Activated CD4-positive, alpha-beta memory T cell treated with anti-CD3 and anti-CD28 coated beads, Interleukin-2, amount 10 ng/mL, durations not matched to agents 7 days and 5 days (primary cell): ENCODE measurements around the gene PIK3C2B. TPM values are rescaled to one million over a fixed set of nuclear protein-coding genes. Genes with fewer than 3 reads are reported as not detected.

Source experiments
- CTCF ChIA-PET: fragments of 350-600 bp; sonication (Branson Sonifier 250); formaldehyde crosslinking; loops from one replicate; lab custom pipeline; 2021; ENCODE audit warnings: antibody characterized with exemption, inconsistent platforms; lab: Charles Lee
- POLR2A ChIA-PET: fragments of 350-600 bp; sonication (Branson Sonifier 250); formaldehyde crosslinking; loops from one replicate; lab custom pipeline; 2021; ENCODE audit warnings: antibody characterized with exemption; lab: Charles Lee
- DNase-seq: peaks from one replicate; pipeline ENCODE4 v3.0.0-alpha.2; 2020
- H3K27ac Mint-ChIP-seq: one replicate; pipeline ENCODE4 v1.8.0; 2021; ENCODE audit warnings: mild to moderate bottlenecking, mixed read lengths
- H3K27me3 Mint-ChIP-seq: one replicate; pipeline ENCODE4 v1.8.0; 2021; ENCODE audit warnings: mixed read lengths
- H3K36me3 Mint-ChIP-seq: one replicate; pipeline ENCODE4 v1.8.0; 2021; ENCODE audit warnings: low read depth, mixed read lengths
- H3K4me1 Mint-ChIP-seq: one replicate; pipeline ENCODE4 v1.8.0; 2021; ENCODE audit warnings: mixed read lengths
- H3K4me3 Mint-ChIP-seq: one replicate; pipeline ENCODE4 v1.8.0; 2021; ENCODE audit warnings: mild to moderate bottlenecking, mixed read lengths
- H3K9me3 Mint-ChIP-seq: one replicate; pipeline ENCODE4 v1.8.0; 2021; ENCODE audit warnings: mixed read lengths
- total RNA-seq, 2 experiments: library from RNA; stranded (reverse); gene quantifications; one replicate each; pipeline ENCODE4 v1.2.3, GENCODE V29; 2021

The PIK3C2B gene
- total RNA-seq, 2 experiments from 2014 or later: 31.0 to 32.0 TPM

DNA sequence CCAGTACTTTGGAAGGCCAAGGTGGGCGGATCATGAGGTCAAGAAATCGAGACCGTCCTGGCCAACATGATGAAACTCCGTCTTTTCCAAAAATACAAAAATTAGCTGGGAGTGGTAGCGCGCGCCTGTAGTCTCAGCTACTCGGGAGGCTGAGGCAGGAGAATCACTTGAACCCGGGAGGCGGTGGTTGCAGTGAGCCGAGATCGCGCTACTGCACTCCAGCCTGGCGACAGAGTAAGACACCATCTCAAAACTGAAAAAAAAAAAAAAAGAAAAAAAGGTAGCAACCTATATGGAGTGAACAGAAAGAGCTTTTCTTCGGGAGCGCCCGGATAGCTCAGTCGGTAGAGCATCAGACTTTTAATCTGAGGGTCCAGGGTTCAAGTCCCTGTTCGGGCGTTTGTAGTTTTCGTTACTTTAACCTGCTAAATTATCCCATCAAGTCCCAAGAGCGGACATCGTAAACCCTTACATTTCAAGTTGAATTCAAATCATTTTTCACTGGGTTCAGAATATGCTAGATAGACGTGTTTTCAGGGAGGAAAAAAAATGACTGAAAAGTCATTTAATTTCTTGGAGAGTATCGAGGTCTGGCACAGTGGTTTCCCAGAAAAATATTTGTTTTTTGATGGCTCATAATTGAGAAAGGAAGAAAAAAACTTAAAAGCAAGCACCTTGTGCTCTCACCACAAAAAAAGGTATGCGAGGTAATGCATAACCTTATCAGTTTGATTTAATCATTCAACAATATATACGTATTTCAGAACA, 11.8 kb upstream of the PIK3C2B start:
- Mint-ChIP-seq H3K9me3 (no peaks in the 10 kb centered on the region), H3K4me1 (peaks cover 37% of the 10 kb centered on the region), H3K36me3 (peaks cover 7% of the 10 kb centered on the region), H3K4me3 (peak overlapping the region; percentile 84), H3K27ac (peak overlapping the region; percentile 98), H3K27me3 (no peaks in the 10 kb centered on the region)
- ChIA-PET POLR2A (interaction anchor here (0.7 to 4.4 kb wide), 18 partner anchors 8 to 96 kb away, joined by 3 to 140 read pairs (median 6); partner anchors contain the start of genes MDM4 and PIK3C2B), CTCF (interaction anchor here (0.8 to 19.8 kb wide), 21 partner anchors 9 to 301 kb away, joined by 3 to 519 read pairs (median 6); partner anchors contain the start of genes MDM4 and PIK3C2B)
- peak; percentile 82 for DNase-seq

DNA sequence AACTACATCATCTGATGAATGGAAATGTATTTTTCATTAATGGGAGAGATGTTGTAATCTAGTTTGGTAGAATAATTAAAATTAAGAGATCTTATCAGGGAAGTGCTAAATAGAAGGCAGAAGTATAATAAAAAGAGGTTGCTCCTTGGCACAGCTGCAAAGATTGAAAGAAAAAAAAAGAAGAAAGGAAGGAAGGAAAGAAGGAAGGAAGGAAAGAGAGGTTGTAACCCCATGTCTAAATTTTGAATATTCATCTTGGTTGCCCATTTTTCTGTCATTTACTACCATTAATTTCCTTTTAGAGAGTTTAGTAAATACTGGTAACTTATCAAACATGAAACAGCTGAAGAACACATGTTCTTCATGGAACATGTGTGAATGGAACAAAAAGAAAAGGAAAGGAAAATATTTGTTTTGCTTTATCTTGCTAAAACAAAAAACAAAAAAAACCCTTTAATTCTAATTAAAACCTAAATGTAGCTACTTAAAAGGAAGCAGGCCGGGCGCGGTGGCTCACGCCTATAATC, 11.1 kb upstream of the PIK3C2B start:
- ChIA-PET POLR2A (interaction anchor here (0.7 to 4.4 kb wide), 14 partner anchors 8 to 95 kb away, joined by 3 to 140 read pairs (median 5); partner anchors contain the start of genes MDM4 and PIK3C2B), CTCF (interaction anchor here (0.8 to 19.8 kb wide), 19 partner anchors 8 to 301 kb away, joined by 3 to 519 read pairs (median 6); partner anchors contain the start of genes MDM4 and PIK3C2B)
- no peaks in the 10 kb centered on the region for H3K9me3 Mint-ChIP-seq
- DNase-seq: no peak
- H3K4me3 Mint-ChIP-seq: peak overlapping the region; percentile 84
- peak overlapping the region; percentile 98 for H3K27ac Mint-ChIP-seq
- H3K27me3 Mint-ChIP-seq: no peaks in the 10 kb centered on the region
- H3K4me1 Mint-ChIP-seq: peaks cover 34% of the 10 kb centered on the region
- peaks cover 7% of the 10 kb centered on the region for H3K36me3 Mint-ChIP-seq

GRCh38 chr1:204503913-204504519, 9.4 kb upstream of the PIK3C2B start:
- Mint-ChIP-seq H3K27me3 (no peaks in the 10 kb centered on the region), H3K27ac (no peak overlapping the region), H3K9me3 (no peaks in the 10 kb centered on the region), H3K4me3 (no peak overlapping the region), H3K36me3 (peaks cover 7% of the 10 kb centered on the region), H3K4me1 (peaks cover 43% of the 10 kb centered on the region)
- ChIA-PET CTCF (interaction anchor here (0.8 to 19.8 kb wide), 19 partner anchors 9 to 303 kb away, joined by 3 to 519 read pairs (median 9); partner anchors contain the start of genes MDM4 and PIK3C2B), POLR2A (interaction anchor here (1.5 to 4.0 kb wide), 4 partner anchors 10 to 66 kb away, joined by 4 to 44 read pairs (median 16); partner anchors contain the start of genes MDM4 and PIK3C2B)
- DNase-seq: no peak

- Mint-ChIP-seq H3K27me3 (no peaks in the 10 kb centered on the region), H3K36me3 (peaks cover 7% of the 10 kb centered on the region), H3K4me3 (no peak overlapping the region), H3K9me3 (no peaks in the 10 kb centered on the region), H3K4me1 (peaks cover 45% of the 10 kb centered on the region), H3K27ac (no peak overlapping the region)
- POLR2A ChIA-PET: interaction anchor here (0.7 to 3.3 kb wide), 6 partner anchors 9 to 72 kb away, joined by 3 to 21 read pairs (median 5); partner anchors contain the start of genes MDM4 and PIK3C2B
- CTCF ChIA-PET: interaction anchor here (0.7 to 19.8 kb wide), 25 partner anchors 9 to 304 kb away, joined by 3 to 519 read pairs (median 6); partner anchors contain the start of genes MDM4 and PIK3C2B
- DNase-seq: no peak
Observed at GRCh38 chr1:204503122-204503912, 8.7 kb upstream of the PIK3C2B start.

GRCh38 chr1:204502241-204502640, 7.6 kb upstream of the PIK3C2B start:
- H3K27ac Mint-ChIP-seq: no peak overlapping the region
- ChIA-PET POLR2A (interaction anchor here (1.4 to 3.3 kb wide), 3 partner anchors 10 to 55 kb away, joined by 5 to 21 read pairs (median 11); partner anchors contain the start of gene MDM4), CTCF (interaction anchor here (1.3 to 19.8 kb wide), 16 partner anchors 8 to 305 kb away, joined by 4 to 519 read pairs (median 9); partner anchors contain the start of genes MDM4 and PIK3C2B)
- no peaks in the 10 kb centered on the region for H3K9me3 Mint-ChIP-seq
- peaks cover 39% of the 10 kb centered on the region for H3K4me1 Mint-ChIP-seq
- no peak for DNase-seq
- no peaks in the 10 kb centered on the region for H3K27me3 Mint-ChIP-seq
- peaks cover 7% of the 10 kb centered on the region for H3K36me3 Mint-ChIP-seq
- H3K4me3 Mint-ChIP-seq: no peak overlapping the region

DNA sequence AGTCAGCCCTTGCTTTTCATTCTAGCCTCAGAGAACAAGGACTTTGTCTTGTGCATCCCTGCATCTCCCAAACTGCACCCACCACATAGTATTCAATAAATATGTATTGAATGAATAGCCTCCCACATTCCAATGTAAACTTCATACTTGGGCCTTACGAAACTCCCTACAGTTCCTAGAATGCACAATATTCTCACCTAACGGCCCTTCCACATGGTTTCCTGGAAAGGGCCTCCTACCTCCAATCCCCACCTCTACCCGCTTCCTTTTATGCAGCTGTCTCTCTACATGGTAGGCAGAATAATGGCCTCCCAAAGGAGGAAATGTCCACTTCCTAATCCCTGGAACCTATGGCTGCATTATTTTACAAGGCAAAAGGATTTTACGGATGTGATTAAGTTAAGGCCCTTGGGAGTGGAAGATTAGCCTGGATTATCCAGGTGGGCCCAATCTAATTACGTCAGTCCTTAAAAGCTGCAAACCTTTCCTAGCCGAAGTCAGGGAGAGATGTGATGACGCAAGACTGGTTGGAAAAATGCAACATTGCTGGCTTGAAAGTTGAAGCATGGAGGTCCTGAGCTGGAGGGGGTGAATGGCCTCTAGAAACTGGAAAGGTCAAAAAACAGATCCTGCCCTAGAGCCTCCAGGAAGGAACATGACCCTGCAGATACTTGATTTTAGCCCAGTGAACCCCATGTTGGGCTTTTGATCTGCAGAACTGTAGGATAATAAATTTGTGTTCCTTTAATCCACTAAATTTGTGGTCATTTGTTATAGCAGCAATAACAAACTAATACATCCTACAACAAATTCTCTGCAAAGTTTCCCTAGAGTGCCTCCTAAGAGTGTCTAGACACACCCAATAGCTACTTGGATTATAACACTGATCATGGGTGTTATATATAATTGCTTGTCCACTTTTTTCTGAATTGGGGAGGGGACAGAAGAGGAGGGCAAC, 5.2 kb upstream of the PIK3C2B start:
- no peaks in the 10 kb centered on the region for H3K36me3 Mint-ChIP-seq
- no peaks in the 10 kb centered on the region for H3K9me3 Mint-ChIP-seq
- DNase-seq: no peak
- H3K27ac Mint-ChIP-seq: no peak overlapping the region
- POLR2A ChIA-PET: interaction anchor here (0.8 to 1.9 kb wide), 7 partner anchors 14 to 102 kb away, joined by 3 to 5 read pairs (median 3); partner anchors contain the start of gene MDM4
- CTCF ChIA-PET: interaction anchor here (1.9 to 19.8 kb wide), 4 partner anchors 50 to 101 kb away, joined by 9 to 519 read pairs (median 204); no protein-coding TSS in a partner anchor
- no peaks in the 10 kb centered on the region for H3K27me3 Mint-ChIP-seq
- H3K4me1 Mint-ChIP-seq: peaks cover 35% of the 10 kb centered on the region
- no peak overlapping the region for H3K4me3 Mint-ChIP-seq

GRCh38 chr1:204498981-204499380, 4.4 kb upstream of the PIK3C2B start:
- no peak overlapping the region for H3K4me3 Mint-ChIP-seq
- H3K4me1 Mint-ChIP-seq: peaks cover 32% of the 10 kb centered on the region
- no peak for DNase-seq
- CTCF ChIA-PET: interaction anchor here (0.6 to 19.8 kb wide), 5 partner anchors 13 to 100 kb away, joined by 3 to 519 read pairs (median 5); no protein-coding TSS in a partner anchor
- no peaks in the 10 kb centered on the region for H3K9me3 Mint-ChIP-seq
- no peaks in the 10 kb centered on the region for H3K36me3 Mint-ChIP-seq
- no peak overlapping the region for H3K27ac Mint-ChIP-seq
- H3K27me3 Mint-ChIP-seq: no peaks in the 10 kb centered on the region
- POLR2A ChIA-PET: interaction anchor here (1.2 to 1.9 kb wide), 5 partner anchors 7 to 80 kb away, joined by 3 to 6 read pairs (median 3); partner anchors contain the start of gene MDM4

- Mint-ChIP-seq H3K9me3 (no peaks in the 10 kb centered on the region), H3K4me3 (peak overlapping the region; percentile 88), H3K36me3 (peaks cover 3% of the 10 kb centered on the region), H3K4me1 (peaks cover 50% of the 10 kb centered on the region), H3K27me3 (no peaks in the 10 kb centered on the region), H3K27ac (peak overlapping the region; percentile 23)
- no peak for DNase-seq
- ChIA-PET POLR2A (interaction anchor here (0.9 to 4.4 kb wide), 4 partner anchors 10 to 87 kb away, joined by 4 to 57 read pairs (median 30); no protein-coding TSS in a partner anchor), CTCF (interaction anchor here (1.7 to 19.8 kb wide), 4 partner anchors 10 to 97 kb away, joined by 5 to 519 read pairs (median 205); no protein-coding TSS in a partner anchor)
Observed at GRCh38 chr1:204495777-204496176, 1.2 kb upstream of the PIK3C2B start.

DNA sequence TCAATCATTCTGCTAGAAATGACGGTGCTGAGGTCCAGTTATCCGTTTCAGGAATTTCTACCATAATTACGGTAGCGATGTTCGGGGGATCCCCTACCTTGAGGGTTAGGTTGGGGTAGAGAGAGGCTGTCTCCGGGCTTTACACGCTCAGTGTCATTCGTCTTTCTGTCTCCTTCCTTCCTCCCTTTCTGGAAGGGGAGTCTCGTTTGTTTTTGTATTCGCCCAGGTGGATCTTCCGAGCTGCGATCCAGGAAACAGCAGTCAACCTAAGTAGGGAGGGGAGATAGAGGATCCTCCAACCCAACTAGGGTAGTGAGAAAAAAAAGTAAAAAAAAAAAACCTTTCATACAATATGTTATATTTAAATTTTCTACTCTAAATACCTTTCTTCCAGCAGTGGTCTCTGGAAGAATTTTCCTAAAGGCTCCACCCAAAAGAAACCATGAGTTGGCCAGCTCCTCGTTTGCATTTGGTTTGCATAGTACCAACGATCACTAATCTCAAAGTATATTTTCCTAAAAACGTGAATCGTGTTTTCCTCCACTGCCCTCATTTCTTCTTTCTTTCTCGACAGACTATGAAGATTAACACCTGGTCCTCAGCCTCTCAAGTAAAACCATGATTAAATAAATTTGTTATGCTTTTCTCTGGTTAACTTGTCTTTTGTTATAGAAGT, 611 bp upstream of the PIK3C2B start:
- Mint-ChIP-seq H3K36me3 (peaks cover 3% of the 10 kb centered on the region), H3K4me1 (peaks cover 56% of the 10 kb centered on the region), H3K27me3 (no peaks in the 10 kb centered on the region), H3K9me3 (no peaks in the 10 kb centered on the region), H3K4me3 (peak overlapping the region; percentile 88), H3K27ac (peak overlapping the region; percentile 81)
- POLR2A ChIA-PET: interaction anchor here (0.5 to 4.4 kb wide), 18 partner anchors 8 to 88 kb away, joined by 3 to 57 read pairs (median 5); partner anchors contain the start of gene MDM4
- CTCF ChIA-PET: interaction anchor here (1.0 to 19.8 kb wide), 13 partner anchors 8 to 312 kb away, joined by 3 to 519 read pairs (median 10); partner anchors contain the start of gene MDM4
- no peak for DNase-seq

DNA sequence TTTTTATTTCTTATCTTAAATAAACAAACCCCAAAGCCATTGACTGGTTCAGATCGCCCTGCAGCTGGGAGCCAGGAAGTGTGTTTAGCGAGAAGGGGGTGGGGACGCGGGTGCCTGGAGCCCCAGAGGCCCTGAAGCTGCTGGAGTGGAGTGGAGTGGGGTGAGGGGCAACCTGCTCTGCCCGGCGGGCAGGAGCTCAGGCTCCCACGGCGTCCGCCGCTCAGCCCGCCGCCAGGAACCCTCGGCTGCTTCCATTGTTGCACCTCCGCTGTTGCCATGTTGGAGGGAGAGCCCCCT, 673 bp downstream of the PIK3C2B start:
- peak overlapping the region; percentile 84 for H3K27ac Mint-ChIP-seq
- POLR2A ChIA-PET: interaction anchor here (0.7 to 4.4 kb wide), 23 partner anchors 9 to 122 kb away, joined by 3 to 57 read pairs (median 5); partner anchors contain the start of gene MDM4
- peak; percentile 64 for DNase-seq
- no peaks in the 10 kb centered on the region for H3K27me3 Mint-ChIP-seq
- H3K9me3 Mint-ChIP-seq: no peaks in the 10 kb centered on the region
- peak overlapping the region; percentile 88 for H3K4me3 Mint-ChIP-seq
- peaks cover 54% of the 10 kb centered on the region for H3K4me1 Mint-ChIP-seq
- CTCF ChIA-PET: interaction anchor here (0.6 to 19.8 kb wide), 26 partner anchors 9 to 326 kb away, joined by 3 to 519 read pairs (median 5); partner anchors contain the start of gene MDM4
- H3K36me3 Mint-ChIP-seq: peaks cover 9% of the 10 kb centered on the region
